NCI-H1930 (cell line): ENCODE measurements around the gene CGNL1.

ENCODE experiments used
- DNase-seq, 2 experiments: peaks; one replicate each; lab custom pipeline; 2025; lab: John Stamatoyannopoulos, UW

Gene CGNL1

DNA sequence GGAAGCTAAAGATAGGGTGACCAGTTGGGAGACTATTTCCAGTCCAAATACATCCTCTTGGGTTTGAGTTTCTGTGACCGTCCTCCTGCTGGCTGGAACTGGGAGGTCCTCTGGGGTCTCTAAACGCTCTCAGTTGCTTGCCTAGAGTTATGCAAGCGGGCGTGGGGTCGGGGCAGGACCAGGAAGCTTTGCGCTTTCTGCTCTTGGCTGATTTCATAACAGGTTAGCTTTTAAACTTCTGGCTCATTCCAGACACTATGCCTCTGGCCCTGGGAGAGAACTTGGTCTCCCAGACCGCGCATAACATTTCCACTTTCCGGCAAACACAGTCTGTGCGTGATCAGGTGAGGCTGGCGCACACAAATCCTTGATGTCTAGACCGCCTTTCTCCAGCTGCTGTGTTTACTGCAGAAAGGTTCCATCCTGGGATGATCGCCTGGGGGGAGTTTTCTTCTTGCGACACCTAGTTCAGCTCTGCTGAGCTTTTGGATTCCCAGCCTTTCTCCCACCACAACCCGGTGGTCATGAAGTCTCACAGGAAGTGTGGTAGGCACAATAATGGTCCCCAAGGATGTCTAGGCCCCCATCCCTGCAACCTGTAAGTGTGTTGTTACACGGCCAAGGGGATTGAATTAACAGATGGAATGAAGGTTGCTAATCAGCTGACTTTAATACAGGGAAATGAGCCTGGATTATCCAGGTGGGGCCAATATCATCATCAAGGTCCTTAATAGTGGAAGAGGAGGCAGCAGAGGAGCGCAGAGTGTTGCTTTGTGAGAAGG, 23.6 kb upstream of the CGNL1 start:
- DNase-seq, result no peak

DNA sequence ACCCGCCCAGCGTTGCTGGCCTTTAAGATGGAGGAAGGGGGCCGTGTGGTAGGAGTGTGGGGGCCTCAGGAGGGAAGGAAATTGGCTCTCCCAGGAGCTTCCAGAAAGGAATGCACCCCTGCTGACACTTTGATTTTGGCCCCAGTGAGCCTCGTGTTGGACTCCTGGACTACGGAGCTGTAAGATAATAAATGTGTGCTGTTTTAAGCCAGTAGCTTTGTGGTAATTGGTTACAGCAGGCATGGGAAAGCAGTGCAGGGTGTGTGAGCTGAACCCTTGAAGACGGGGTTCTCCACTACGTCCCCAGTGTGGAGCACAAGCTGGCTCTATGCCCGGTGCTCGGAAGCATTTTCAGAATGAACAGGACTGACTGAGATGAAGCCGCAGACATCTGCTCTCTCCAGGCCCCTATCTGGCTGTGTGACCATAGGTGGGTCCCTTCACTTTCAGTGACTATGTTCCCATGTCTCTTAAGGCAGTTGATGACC, 22.9 kb upstream of the CGNL1 start:
- no peak for DNase-seq

DNA sequence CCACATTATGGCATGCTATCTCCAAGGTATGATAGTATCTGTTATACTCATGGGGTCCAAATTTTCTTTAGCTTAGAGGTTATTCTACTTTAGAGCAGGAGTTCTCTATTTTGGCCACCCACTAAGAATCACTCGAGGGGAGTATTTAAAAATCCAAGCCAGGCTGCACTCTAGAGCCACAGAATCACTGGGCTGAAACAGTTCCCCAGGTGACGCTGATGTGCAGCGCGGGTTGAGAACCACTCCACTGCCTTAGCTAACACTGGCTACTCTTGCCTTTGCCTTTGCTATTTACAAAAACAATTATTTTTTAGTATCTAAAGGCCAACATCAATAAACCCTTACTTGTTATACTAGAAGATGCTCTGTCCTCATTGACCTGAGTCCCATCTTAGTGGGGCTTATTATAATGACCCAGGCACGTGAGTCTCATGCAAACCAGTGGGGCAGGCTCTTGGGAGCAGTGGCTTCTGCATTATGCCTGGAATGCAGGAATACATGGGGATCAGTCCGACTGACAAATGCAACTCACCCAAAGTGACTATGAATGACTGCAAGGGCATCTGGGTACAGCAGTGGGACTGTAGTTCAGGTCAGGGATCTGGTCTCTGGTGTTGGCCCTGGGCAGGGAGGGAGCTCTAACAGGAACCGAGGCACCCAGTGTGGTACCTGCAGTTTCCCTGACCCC, 21.7 kb upstream of the CGNL1 start:
- no peak for DNase-seq

DNA sequence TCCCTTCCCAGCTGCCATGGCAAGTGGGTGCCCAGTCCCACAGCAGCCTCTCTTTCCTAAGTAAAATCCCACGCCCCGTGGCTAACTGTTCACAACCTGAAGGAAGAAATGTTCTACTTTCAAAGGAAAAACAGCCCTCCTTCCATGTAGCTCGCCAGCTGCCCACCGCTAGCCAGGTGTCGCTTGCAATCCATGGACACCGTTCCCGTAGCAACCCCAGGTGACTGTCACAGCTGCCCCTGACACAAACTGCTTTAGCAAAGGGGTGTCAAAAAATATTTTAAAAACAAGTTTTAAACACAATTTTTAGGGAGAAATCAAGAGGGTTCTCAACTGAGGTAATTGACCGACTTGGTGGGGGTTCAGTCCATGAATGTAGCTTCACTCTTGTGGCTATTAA, 21.0 kb upstream of the CGNL1 start:
- DNase-seq, result no peak

DNA sequence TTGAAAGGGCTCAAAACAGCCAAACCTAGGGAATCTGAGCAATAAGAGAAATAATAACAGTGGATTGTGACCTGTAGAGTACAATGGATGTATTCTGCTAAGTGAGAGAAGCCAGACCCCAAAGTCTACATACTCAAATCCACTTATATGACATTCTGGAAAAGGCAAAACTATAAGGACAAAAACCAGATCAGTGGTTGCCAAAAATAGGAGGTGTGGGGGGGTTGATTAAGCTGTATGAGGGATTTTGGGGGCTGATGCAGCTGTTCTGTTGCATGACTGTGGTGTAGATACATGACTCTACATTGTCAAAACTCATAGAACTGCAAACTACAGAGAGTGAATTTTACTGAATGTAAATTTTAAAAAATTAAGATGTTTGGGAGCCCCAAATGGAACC, 20.1 kb upstream of the CGNL1 start:
- no peak for DNase-seq

DNA sequence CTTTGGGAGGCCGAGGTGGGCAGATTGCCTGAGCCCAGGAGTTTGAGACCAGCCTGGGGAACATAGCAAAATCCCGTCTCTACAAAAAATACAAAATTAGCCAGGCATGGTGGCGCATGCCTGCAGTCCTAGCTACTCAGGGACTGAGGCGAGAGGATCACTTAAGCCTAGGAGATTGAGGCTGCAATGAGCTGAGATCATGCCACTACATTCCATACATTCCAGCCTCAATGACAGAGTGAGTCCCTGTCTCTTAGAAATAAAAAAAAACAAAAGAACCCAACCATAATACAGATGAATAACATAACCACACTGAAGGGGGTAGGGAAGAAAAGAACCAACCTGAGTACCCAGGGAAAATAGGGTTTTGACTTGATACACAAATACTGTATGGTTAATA, 19.7 kb upstream of the CGNL1 start:
- DNase-seq, result no peak

DNA sequence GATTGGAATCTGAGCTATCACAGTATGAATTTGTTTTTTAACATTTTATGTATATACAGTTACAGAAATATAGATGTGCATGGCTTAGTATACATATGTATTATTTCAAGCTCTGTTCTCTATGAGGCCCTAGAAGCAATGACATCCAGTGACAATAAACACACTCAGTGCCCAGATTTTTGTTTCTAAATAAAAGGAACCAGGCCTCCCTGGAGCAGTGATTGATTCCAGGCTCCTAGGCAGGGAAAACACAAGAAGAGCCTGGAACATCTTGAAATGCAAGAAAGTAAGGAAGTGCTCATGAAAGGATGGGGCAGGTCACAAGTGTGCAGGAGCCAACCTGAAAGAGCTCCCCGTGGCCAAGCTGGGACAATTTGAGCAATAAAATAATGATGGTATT, 18.5 kb upstream of the CGNL1 start:
- no peak for DNase-seq

DNA sequence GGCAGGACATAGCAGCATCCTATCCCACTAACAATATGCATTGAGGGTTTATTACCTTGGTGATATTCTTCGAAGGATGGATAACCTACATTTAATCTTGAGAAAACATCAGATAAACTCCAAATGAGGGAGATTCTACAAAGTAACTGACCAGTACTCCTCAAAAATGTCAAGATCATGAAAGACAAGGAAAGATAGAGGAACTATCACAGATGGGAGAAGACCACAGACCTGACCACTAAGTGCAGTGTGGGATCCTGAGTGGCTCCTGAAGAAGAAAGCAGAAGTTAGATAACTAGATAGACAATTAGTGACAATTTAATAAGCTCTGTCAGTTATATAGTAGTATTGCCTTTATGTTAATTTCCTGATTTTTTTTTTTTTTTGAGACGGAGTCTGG, 17.7 kb upstream of the CGNL1 start:
- DNase-seq, result no peak

DNA sequence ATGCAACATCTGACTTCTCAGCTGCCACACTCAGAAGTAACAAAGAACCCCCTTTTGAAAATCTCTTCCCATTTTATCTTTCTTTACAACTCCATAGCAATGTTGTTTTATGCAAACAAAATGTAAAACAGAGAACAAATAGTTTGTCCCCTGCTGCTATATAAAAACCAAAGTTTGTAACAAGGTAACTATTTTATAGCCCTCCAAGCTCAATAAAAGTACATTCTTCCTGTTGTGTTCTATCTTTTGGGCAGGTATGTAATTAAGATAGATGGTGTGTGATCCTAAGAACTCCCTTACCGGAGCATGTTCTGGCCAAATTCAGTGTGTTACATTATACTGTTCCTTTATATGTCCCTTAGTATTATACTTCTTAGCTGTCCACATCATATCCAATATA, 12.6 kb upstream of the CGNL1 start:
- no peak for DNase-seq

DNA sequence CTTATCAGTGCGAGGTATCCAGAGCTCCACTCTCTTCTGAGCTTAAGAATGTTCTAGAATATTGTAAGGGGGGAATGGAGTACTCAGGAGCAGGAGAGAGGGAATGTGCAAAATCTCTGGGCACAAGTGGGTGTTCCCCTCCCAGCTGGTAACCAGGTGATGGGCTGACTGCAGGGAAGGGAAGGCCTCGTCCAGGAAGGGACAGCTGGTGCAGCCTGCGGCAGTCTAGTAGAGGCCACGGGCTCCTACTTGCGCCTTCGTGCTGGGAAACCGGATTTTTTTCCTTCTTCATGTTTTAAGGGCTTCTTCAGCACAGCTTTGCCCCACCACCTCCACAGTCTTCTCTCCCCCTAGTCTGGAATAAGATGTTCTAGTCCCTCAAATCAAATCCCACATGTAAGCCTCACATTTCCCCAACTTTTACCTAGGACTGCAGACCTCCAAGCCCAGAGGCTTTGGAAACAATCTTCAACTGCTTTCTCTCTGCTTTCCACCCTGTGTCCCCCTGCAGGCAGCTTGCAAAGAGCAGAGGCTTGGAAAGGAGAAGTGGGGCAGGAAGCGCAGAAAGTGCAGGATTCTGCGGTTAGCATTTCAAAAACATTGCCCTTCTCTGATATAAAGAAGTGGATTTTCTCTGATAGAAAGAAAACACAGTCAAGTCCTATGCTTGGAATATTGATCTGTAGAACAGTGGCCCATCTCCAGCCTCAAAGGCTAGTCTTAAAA, 11.9 kb upstream of the CGNL1 start:
- DNase-seq, result no peak

DNA sequence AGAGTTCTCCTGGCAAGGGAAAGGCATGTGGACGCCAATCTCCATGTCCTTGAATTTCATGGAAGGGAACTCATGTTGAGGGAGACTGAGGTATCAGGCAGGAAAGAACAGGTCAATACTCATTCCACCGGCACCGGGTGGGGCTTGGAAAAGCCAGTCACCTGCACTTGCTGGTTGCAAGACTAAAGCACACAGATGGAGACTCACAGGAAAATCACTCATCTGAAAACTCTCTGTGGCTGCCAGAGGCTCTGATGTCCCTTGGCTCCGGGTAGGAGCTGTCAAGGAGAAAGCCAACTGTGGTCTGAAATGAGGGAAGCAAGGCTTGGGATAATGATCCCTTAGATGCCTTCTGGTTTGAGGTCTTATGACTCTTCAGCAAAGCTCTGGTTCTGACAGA, 8.7 kb upstream of the CGNL1 start:
- DNase-seq, result no peak

DNA sequence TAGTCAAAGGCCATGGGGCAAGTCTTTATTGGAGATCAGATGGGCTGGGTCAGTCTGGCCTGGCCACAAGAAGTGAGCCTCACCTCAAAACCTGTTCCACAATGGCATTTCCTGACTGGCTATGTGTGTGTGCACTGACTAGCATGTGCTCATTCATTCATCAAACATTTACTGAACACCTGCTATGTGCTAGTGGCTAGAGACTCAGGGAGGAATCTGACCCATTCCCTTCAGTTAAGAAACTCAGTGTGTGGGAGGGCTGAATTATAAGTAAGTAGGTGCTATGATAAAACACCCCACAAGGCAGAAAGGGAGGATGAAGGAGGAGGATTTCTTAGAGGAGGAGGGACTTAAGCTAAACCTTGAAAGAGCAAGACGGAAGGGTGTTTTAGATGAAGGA, 5.4 kb upstream of the CGNL1 start:
- no peak for DNase-seq

DNA sequence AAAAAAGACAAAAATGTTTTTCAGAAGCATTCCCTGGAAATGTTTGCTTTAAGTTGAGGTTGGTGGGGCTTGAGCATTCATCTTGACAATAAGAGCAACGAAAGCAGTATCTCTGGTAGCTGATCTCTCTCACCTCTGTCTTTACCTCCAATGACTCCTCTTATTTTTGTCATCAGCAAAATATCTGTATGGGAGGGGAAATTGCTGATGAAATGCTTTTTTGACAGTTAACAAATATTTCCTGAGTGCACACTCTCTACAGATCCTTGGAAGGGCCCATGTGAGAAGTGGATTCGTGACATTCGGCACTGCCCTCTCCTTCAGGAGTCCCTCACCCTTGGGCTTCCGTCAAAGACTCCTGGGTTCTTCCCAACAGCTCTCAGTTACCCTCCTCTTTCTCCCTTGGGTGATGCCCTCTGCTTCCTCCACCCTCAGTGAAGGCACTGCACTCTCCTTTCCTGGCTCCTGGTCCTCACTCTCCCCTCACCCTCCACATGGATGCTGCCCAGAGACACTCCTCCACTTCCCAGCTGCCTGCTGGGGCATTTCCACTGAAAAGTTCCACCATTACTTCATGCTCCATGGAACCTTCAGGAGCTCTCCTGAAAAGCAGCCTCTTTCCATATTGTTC, 2.9 kb upstream of the CGNL1 start:
- no peak for DNase-seq

DNA sequence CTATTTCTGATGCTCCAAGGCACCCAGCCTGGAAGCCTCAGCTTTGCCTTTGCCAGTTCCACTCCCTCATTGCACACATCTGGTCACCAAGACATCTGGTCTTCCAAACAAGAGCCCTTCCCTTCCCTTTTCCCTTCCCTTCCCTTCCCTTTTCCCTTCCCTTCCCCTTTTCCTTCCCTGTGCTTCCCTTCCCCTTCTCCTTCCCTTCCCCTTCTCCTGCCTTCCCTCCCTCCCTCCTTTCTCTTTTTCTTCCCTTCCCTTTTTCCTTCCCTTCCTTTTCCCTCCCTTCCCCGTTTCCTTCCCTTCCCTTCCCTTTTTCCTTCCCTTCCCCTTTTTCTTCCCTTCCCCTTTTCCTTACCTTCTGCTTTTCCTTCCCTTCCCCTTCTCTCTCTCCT, 2.4 kb upstream of the CGNL1 start:
- no peak for DNase-seq

DNA sequence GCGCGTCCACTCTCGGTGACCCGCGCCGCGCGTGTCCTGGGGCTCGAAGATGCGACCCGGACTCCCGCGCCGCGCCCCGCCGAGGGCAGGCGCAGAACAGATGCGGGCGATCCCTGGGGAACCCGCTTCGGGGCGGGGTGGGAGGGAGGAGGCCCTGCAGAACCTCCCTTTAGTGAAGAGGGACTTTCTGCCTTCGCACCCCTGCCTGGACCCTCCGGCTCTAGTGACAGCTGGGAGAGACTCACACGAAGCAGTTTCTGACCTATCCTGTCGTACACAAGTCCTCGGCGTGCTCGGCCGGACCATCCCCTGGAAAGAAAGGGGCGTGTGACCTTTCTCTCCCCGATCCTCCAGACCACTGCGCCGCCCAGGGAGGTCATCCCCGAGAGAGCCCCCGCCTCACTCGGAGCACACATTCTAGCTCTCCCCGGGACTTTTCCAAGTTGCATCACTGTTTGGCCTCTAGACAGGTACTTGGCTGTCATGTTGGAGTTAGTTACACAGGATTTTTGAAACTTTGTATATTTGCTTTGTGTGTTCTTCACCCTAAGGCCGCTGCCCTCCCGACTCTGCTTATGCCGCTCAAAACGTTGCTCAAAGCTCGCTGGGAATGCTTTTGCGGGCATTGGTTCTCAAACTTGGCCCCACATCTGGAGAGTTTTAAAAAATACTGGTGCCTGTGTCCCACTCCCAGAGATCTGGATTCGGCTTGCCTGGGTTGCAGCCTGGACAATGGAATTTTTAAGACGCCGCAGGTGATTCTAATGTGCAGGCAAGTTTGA, 582 bp downstream of the CGNL1 start:
- DNase-seq, result no peak

DNA sequence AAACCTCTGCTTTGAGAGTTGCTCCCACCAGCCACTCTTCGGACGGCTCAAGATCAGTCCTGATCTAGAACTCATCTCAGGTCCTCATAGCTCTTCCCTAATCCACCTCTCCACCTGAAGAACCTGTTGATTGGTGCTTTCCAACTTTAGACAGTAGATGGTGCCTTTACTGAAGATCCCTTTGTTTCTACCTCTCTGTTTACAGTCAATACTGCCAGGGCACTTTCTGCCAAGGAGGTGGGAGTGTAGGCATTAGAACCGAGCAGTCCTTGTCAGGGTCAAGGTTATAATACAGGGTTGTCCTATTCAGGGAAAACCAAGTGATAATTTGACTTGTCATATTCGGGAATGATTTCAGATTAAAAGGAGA, 1.2 kb downstream of the CGNL1 start:
- no peak for DNase-seq

DNA sequence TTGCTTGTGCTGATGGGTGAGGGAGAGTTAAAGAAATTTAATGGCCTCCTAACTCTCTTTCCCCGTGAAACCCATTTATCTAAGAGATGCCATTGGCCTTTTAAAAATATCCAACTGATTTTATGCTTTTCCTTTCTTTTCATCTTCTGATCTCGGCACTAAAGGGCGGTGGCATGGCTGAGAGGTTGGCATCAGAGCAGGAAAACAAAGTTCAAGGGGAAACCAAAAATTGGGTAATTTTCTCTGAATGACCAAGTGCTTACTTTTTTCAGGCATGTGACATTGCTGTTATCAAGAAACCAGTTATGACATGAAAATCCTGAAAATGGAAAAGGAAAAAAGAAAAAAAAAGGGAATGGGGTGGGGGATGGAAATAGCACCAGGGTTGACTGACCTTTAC, 3.2 kb downstream of the CGNL1 start:
- DNase-seq, result no peak

DNA sequence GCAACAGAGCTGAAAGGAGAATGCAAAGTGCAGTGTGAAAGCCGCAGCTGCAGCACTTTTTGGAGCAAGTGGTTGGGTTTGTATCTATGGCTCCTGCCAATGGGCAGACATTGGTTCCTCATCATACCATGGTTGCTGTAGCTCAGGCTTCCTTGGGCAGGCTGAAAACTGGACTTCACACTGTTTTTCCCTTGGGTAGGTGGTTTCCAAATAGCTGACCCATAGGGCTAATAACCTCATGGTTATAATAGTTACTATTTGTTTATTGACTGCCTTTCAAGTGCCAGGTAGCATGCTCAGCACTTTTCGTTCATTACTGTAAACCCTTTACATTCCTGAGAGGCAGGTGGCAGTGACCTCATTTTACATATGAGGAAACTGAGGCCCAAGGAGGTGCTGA, 4.5 kb downstream of the CGNL1 start:
- DNase-seq, result no peak

DNA sequence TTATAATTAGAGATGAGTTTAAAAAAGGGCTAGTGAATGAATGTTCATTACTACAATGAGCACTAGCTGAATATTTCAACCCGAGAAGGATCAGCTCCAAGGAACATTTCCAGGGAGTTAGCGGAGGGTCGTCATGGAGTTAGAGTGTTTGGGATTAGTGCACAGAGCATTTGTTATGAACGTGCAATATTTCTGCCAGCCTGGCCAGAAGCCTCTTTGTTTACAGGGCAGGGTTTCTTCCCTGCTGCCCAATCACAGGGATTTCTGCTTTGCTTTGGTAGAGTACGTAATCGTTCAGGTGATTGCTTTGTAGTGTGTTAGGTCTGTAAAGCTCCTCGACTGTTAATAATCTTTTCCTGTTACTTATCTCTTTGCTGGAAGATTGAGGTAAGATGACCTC, 5.9 kb downstream of the CGNL1 start:
- no peak for DNase-seq

DNA sequence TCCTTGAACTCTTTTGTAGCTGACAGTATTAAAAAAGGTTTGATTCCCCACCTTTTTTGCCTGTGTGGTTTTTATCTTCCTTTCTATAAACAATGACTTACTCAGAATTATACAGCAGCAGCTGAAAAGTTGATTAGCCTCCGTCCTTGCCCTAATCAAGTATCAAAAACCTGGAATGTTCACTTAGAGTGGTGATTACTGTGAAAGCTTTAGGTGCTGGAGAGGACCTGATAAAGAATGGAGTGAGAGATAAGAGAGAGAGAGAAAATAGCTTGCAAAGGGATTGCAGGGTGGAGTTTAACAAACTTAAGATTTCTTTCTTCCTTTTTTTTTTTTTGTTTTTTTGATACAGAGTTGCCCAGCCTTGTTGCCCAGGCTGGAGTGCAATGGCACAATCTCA, 6.7 kb downstream of the CGNL1 start:
- no peak for DNase-seq

DNA sequence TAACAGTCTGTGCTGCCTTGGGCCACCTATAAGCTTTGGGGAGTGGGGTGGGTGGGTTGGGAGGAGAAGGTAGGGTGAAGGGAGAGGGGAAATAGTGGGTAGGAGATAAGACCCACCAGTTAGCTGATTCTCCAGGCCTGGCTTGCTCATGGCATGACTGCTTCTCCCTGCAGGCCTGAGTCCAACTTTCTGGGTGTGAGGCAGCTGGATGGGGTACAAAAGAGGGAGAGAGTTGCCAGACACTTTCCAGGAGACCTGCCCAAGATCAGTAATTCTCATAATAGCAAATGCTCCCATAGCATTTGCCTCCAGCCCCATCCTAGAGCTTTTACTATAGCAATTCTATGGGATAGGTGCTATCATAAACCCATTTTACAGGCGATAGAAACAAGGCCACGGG, 7.7 kb downstream of the CGNL1 start:
- DNase-seq, result no peak

DNA sequence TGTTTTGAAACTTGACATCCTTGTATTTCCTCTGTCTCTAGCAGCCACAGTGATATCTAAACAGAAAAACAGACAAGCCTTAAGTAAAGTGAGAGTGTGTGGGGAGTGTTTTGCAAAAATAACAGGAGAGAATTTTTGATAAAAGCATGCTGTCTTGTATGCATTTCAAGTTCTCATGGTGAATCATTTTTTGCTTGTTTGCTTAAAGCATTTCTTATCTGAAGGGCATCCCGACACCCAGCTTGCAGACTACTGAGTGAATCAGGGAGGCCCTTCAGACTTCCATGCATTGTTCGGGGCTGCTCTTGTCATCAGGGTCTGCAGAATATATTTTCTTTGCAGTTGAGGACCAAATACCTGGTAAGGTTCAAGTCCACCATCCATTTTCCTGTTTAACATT, 8.5 kb downstream of the CGNL1 start:
- DNase-seq, result no peak
